Activated CD8-positive, alpha-beta memory T cell treated with anti-CD3 and anti-CD28 coated beads for 4 hours (primary cell): ENCODE data around the gene MARK2.

Experiments used
- DNase-seq, 2 donors: peaks; one replicate each; pipeline ENCODE4 v3.0.0-alpha.2; 2020; ENCODE audit warnings: low read depth in 2 of 2

Gene MARK2

GRCh38 chr11:63929616-63930015 is 90.7 kb downstream of the MARK2 start:
- DNase-seq, result no peak

- DNase-seq, result no peak
Measured at GRCh38 chr11:63931045-63931444, 92.1 kb downstream of the MARK2 start.

DNA sequence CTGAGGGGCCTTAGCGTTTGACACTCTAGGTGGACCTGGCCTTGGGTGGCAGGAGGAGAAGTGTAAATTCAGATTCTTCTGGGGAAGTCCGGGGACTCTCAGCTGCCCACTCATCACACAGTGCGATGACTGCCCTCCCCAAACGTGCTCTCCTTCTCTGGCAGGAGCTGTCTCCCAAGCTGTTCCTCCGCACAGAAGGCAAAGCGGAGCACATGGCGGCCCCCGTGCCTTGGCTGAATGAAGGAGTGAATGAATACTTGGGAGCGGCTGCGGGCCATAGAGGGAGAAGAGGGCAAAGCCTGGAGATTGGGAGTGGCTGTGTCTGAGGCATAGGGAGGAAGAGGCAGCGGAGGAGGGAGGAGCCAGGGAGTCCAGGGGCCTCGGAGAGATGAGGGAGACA is 93.0 kb downstream of the MARK2 start:
- no peak for DNase-seq

- DNase-seq, result no peak
Measured at GRCh38 chr11:63933459-63933858, 94.5 kb downstream of the MARK2 start.

GRCh38 chr11:63937713-63938478 is 99.0 kb downstream of the MARK2 start:
- no peak for DNase-seq

DNA sequence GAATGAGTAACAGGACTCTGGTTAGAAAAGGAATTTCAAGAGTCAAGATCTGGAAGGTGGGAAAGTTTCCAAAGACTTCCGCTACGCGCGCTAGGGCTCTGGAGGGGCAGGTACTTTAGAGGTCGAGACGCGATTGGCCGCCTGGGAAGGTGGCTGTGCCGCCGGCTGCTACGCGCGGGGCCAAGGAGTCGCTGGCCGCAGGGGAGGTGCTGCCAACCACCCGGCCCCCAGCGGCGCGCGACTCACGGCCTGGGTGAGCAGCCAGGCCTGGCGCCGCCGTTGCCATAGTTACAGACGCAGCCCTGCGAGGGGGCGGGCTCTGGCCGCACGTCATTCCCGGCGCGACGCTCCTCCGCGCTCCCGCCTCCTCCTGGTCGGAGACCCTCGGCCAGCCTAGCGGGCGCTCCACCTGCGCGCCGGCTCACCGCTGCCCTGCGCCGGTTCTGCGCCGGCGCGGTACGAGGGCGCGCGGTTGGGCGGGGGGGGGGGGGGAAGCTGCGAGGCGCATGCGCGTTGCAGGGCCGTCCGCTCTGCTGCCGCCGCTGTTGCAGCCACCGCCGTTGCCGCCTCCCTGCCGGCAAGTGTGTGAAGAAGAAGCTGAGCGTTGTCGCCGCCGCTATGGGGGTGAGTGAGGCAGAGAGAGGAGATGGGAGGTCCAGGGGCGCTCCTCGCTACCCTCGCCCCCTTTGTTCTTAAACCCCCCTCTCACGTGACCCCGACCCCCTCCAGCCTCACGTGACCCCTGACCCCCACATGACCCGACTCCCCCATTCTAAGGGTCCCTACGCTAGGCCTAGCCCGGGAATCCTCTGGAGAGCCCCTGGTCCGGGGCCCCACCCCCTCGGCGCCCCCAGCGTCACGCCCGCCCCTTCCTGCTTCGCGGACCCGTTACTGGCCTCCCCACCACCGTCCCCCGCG is 99.8 kb downstream of the MARK2 start, which contains the start of gene NAA40:
NAA40 (plus strand) TSS at position 524 of the 918 bp plus-strand sequence; CDS start at position 619, 95 bp downstream.
- DNase-seq, result peak; percentile 80 to 83

DNA sequence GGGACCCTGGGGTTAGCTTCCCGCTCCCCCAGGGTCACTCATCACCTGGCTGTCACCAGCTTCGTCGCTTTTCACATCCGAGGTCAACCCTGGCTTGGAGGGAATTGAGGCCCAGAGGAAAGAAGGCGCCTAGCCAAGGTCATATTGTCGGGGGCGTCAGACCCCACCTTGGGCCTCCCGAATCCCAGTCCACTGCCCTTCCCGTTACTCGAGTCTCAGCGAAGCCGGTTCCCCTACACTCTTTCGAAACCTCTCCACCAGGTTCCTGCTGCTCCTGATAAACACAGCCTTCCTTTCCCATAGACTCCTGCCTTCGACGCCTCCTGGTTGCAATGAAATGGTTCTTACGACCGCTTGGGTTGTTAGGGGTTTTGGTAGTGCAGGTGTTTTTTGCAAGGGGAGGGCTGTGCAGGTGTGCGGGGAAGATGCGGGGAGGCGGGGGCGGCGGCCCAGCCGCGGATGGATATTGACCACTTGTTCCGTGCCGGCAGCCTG is 100.5 kb downstream of the MARK2 start:
- DNase-seq, result no peak

DNA sequence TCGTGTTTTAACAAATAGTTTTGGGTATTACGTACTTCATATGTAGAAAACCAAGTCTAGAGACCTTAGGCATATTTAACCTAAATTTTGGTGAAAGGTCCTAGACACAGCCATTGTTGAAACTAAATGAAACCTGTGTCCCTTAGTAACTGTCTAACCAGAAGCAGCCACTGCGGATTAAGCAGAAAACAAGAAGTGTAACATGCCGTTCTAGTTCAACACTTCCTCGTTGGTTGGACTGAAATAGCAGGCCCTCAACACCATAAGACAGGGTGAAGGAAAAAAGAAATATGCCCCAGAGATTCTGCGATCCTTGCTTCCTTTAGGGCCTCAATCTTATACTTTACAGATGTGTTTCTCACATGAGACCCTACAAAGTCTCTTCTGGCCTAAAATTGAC is 101.9 kb downstream of the MARK2 start:
- no peak for DNase-seq

- DNase-seq, result no peak
Measured at GRCh38 chr11:63941901-63942300, 103.0 kb downstream of the MARK2 start.

DNA sequence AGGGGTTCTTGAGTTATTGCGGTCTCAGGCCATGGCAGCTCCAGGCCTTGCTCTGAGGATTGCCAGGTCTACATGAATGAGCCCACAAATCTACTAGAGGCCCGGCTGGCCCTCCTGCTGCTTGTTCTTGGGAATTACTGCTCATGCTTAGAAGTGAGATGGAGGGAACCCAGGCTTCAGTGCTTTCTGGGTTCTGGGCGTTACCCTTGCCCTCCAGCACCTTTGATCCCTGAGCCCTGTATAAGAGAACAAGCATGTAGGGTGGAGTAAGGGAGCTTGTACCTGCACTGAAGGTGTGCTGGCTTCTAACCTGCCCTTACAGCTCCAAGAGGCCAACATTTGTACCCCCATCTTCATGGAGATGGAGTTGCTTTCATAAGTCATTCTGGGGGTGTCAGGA is 103.9 kb downstream of the MARK2 start:
- no peak for DNase-seq

DNA sequence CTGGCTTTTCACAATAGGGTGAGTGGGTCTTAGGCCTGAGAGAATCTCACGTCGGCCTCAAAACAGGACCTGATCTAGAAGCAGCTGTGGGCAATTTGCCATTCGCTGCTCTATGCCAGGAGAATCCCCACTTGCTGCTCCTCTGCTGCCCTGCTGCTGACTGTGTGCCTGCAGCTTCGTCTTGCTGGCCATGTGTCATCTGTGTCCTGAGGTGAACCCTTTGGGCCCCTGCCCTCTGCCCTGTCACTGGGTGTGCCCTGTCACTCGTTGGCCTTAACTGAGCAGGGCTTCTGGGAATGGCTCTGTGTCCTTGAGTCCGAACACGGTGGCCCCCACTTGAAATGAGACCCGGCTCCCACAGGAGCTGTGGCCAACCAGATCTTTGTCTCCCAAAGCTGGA is 106.1 kb downstream of the MARK2 start:
- DNase-seq, result no peak

DNA sequence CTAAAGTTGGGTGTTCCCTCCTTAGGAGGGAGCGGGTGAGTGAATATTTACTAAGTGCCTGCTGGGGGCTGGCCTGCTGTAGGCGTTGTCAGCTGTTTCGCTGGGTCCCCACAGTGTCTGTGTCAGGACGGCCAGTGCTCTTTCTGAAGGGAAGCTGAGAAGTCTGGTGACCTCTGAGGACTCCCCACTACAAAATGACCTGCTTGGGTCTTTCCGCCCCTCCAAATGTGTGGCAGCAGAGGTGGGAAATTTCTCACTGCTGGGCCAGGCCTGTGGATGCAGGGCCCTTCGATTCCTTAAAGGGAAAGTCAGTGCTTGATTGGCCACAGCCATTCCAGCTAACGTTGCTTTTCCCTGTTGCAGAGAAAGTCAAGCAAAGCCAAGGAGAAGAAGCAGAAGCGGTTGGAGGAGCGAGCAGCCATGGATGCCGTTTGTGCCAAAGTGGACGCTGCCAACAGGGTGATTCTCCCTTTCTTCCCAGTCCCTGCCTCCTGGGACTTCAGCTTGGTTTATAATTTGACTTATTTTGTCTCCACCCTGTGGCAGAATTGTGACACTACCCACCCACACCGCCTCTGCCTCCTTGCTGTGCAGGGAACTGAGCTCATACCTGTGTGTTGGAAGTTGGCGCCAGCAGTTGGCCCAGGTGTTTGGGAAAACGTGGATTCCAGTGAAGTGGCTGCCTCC is 106.7 kb downstream of the MARK2 start:
- peak in 1 of 2 donors; percentile 9 for DNase-seq

DNA sequence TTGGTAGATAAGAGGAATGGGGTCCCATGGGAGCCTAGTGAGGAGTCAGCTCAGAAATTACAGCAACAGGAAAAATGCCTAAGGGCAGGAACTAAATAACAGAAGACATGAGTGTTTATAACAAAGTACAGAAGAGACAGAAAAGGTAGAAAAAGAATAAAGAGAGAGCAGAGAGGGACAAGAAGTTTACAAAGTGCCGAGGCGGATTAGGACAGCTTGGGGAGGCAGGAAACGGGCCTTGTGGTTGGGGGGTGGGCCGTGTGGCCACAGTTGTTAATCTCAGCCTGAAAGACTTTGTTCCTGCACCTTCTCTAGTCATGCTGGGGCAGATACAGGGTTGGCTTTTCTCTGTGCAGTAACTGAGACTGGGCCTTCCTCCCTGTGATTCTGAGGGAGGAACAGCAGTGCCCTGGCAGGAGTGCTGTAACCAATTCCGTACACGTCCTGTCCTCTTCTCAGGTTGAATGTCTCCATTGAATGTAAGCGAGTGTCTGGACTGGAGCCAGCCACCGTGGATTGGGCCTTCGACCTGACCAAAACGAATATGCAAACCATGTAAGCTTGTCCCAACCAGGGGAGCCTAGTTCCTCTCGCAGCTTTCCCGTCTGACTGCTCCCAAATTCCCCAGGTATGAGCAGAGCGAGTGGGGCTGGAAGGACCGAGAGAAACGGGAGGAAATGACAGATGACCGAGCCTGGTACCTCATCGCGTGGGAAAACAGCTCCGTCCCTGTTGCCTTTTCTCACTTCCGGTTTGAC is 113.0 kb downstream of the MARK2 start:
- DNase-seq, result no peak

DNA sequence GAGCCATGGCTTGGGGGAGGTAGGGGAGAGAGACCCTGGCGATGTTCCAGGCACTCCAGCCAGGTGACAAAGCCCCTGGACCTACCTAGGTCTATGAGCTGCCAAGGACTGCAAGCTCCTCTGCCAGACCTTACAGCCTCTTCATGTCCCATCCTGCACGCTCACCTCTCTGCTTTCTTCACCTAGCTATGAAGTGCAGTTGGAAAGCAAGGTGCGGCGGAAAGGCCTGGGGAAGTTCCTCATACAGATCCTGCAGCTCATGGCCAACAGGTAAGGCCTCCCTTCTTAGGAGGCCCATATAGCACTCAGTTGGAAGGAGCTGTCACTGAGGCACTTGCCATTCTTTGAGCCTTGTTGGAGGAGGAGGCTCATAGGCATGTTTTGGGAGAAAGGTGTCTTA is 113.7 kb downstream of the MARK2 start:
- DNase-seq, result no peak

DNA sequence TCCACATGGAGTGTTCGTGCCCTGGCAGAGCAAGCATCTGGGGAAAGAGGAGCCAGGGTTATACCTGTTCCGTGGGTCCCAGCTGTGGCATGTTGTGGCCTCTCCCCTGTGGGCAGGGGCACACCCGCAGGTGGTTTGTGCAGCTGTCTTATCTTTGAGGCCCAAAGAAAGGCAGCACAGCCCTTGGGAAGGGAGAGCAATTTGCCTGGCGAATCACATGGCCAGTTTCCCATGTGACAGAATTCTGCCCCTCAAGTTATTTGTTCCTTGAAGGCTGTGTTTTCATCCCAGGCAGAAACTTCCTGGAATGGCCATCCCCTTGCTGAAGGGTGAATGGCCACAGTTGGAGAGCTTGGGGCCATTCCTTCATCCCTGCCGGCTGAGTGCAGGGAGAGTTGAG is 119.1 kb downstream of the MARK2 start:
- no peak for DNase-seq
